SH-SY5Y (cell line): ENCODE data around the gene PES1.

Experiments used
- GATA2 ChIP-seq: IDR thresholded peaks from 2 replicates; pipeline ENCODE4 v1.6.1; 2011; ENCODE audit warnings: mild to moderate bottlenecking, low read depth, low read length
- GATA3 ChIP-seq: IDR thresholded peaks from 2 replicates; pipeline ENCODE4 v1.6.1; 2011; ENCODE audit warnings: low read depth, mild to moderate bottlenecking, low read length, moderate library complexity

GRCh38 chr22:30601464-30601863 lies 9.8 kb upstream of the PES1 start:
- TF ChIP-seq GATA2, result no peak
- no peak for TF ChIP-seq GATA3
